Stomach (tissue), 9 donors: ENCODE data around the gene TMEM271. TPM values are rescaled to one million over a fixed set of nuclear protein-coding genes. Genes with fewer than 3 reads are reported as not detected.

Source experiments
- DNase-seq, 2 donors: peaks; one replicate each; pipeline versions ENCODE4 v3.0.0 to v3.0.0-alpha.2; 2013 to 2019
- H3K27ac ChIP-seq, 5 donors: fragments of 200-600 bp in 4 of 5; sonication (generic) in 4 of 5; one replicate each; pipeline ENCODE4 v1.5.1; 2013 to 2019; ENCODE audit warnings: mild to moderate bottlenecking in 1 of 5, moderate library complexity in 1 of 5
- H3K27me3 ChIP-seq, 3 donors: fragments of 200-600 bp; sonication (generic); one replicate each; pipeline ENCODE4 v1.5.1; 2017 to 2019; ENCODE audit warnings: mixed run types in 1 of 3
- H3K36me3 ChIP-seq, 4 donors: fragments of 200-600 bp; sonication (generic); 1 replicate in 3 of 4; 2 replicates in 1 of 4; pipeline ENCODE4 v1.5.1; 2016 to 2019
- H3K4me1 ChIP-seq, 4 donors: fragments of 200-600 bp; sonication (generic); one replicate each; pipeline ENCODE4 v1.5.1; 2016 to 2019
- H3K4me3 ChIP-seq, 4 donors: fragments of 200-600 bp; sonication (generic) in 3 of 4; one replicate each; pipeline ENCODE4 v1.5.1; 2016 to 2019; ENCODE audit warnings: mild to moderate bottlenecking in 1 of 4
- H3K9me3 ChIP-seq, 4 donors: fragments of 200-600 bp; sonication (generic); one replicate each; pipeline ENCODE4 v1.5.1; 2016 to 2019
- CTCF ChIP-seq, 7 experiments: fragments of 450-650 bp in 4 of 7; fragments of 200-600 bp in 3 of 7; sonication (generic) in 3 of 7; IDR thresholded peaks; one replicate each; pipeline ENCODE4 v1.5.1; 2016 to 2019; ENCODE audit warnings: antibody characterized with exemption in 7 of 7, control low read depth in 2 of 7, mild to moderate bottlenecking in 1 of 7
- EP300 ChIP-seq: sonication (generic); formaldehyde crosslinking; IDR thresholded peaks from one replicate; pipeline ENCODE4 v1.6.1; 2017; ENCODE audit warnings: antibody characterized with exemption
- POLR2A ChIP-seq, 4 donors: fragments of 450-650 bp; IDR thresholded peaks; one replicate each; pipeline ENCODE4 v1.6.1; 2016; ENCODE audit warnings: antibody characterized with exemption in 4 of 4, control low read depth in 2 of 4, mild to moderate bottlenecking in 1 of 4, moderate library complexity in 1 of 4
- POLR2AphosphoS5 ChIP-seq, 3 donors: sonication (generic); formaldehyde crosslinking; IDR thresholded peaks; one replicate each; pipeline ENCODE4 v1.6.1; 2016; ENCODE audit warnings: antibody characterized with exemption in 3 of 3
- whole genome bisulfite sequencing, 5 donors: extraction: QIAGEN DNeasy Blood & Tissue Kit in 3 of 5; methylation state at CpG; one replicate each; pipeline versions ENCODE4 v1.1.5 to v1.1.7; 2013 to 2018; 5-methylcytosine and 5-hydroxymethylcytosine counted together
- intact Hi-C: fragments of 100-400 bp; cut with DNase I; formaldehyde crosslinking; loops from one replicate; pipeline ENCODE4 v1.15.1; 2023; ENCODE audit warnings: low total_unique reads
- polyA plus RNA-seq, 3 donors: library from polyadenylated mRNA; stranded (reverse); fragments of 200-250 nt; gene quantifications; one replicate each; pipeline ENCODE4 v1.2.3, GENCODE V29; 2013
- total RNA-seq, 5 donors: library from RNA; depleted of rRNA; stranded (reverse); fragments of >200 nt; gene quantifications; one replicate each; pipeline versions ENCODE4 v1.1.0 to v1.2.3, GENCODE V29; 2014 to 2016
- donor health status: healthy with polysubstance abuse.
- donor health status: Bipolar disorder and iron deficiency.
- donor health status: healthy.

TMEM271 gene
- total and polyA plus RNA-seq, 8 donors = 0.03 TPM; not detected in 7

GRCh38 chr4:541271-541670 is 34.8 kb downstream of the TMEM271 start:
- peaks cover 0 to 6% (median 0%) of the 10 kb centered on the region in 4 donors for H3K9me3 ChIP-seq
- peaks cover 10 to 33% (median 30%) of the 10 kb centered on the region in 4 donors for H3K36me3 ChIP-seq
- no peak for TF ChIP-seq EP300
- TF ChIP-seq CTCF (IDR thresholded peaks at IDR 0.05) = no peak
- no peak for TF ChIP-seq POLR2A (IDR thresholded peaks at IDR 0.05)
- TF ChIP-seq POLR2AphosphoS5 (IDR thresholded peaks at IDR 0.05) = no peak
- 79 to 97% (median 96%) methylated on average over 3 of the region's 3 CpGs for WGBS, 5 donors
- no peaks in the 10 kb centered on the region for H3K4me1 ChIP-seq
- intact Hi-C loops = no loop called here
- no peak overlapping the region for H3K4me3 ChIP-seq
- no peaks in the 10 kb centered on the region for H3K27me3 ChIP-seq
- no peak for DNase-seq
- H3K27ac ChIP-seq = no peak overlapping the region

GRCh38 chr4:538542-539142 is 37.5 kb downstream of the TMEM271 start:
- H3K27ac ChIP-seq = no peak overlapping the region
- intact Hi-C loops = no loop called here
- H3K9me3 ChIP-seq = peaks cover 0 to 21% (median 0%) of the 10 kb centered on the region in 4 donors
- WGBS, 5 donors = 96 to 98% (median 97%) methylated on average over 8 of the region's 8 CpGs
- no peak overlapping the region for H3K4me3 ChIP-seq
- no peak for TF ChIP-seq POLR2A (IDR thresholded peaks at IDR 0.05)
- no peak for TF ChIP-seq POLR2AphosphoS5 (IDR thresholded peaks at IDR 0.05)
- TF ChIP-seq CTCF (IDR thresholded peaks at IDR 0.05) = no peak
- TF ChIP-seq EP300 = no peak
- H3K27me3 ChIP-seq = no peaks in the 10 kb centered on the region
- no peak for DNase-seq
- H3K36me3 ChIP-seq = peaks cover 29 to 59% (median 57%) of the 10 kb centered on the region in 4 donors
- H3K4me1 ChIP-seq = no peaks in the 10 kb centered on the region

- H3K9me3 ChIP-seq = peaks cover 0 to 28% (median 0%) of the 10 kb centered on the region in 4 donors
- intact Hi-C loops = no loop called here
- 94 to 97% (median 96%) methylated on average over 18 to 21 of the region's 21 CpGs for WGBS, 5 donors
- H3K4me3 ChIP-seq = no peak overlapping the region
- H3K4me1 ChIP-seq = no peaks in the 10 kb centered on the region
- DNase-seq = peak in 1 of 2 donors; percentile 17
- TF ChIP-seq POLR2AphosphoS5 (IDR thresholded peaks at IDR 0.05) (no peak), CTCF (IDR thresholded peaks at IDR 0.05) (no peak), EP300 (no peak), POLR2A (IDR thresholded peaks at IDR 0.05) (no peak)
- peaks cover 37 to 69% (median 67%) of the 10 kb centered on the region in 4 donors for H3K36me3 ChIP-seq
- H3K27ac ChIP-seq = no peak overlapping the region
- no peaks in the 10 kb centered on the region for H3K27me3 ChIP-seq
Measured at GRCh38 chr4:537436-538264, 38.4 kb downstream of the TMEM271 start.

GRCh38 chr4:536351-536972 is 39.6 kb downstream of the TMEM271 start:
- intact Hi-C loops = no loop called here
- H3K36me3 ChIP-seq = peaks cover 45 to 81% (median 79%) of the 10 kb centered on the region in 4 donors

More at GRCh38 chr4:536351-536972, 39.6 kb downstream of the TMEM271 start:
- Histone ChIP-seq H3K27me3 (no peaks in the 10 kb centered on the region), H3K4me3 (no peak overlapping the region), H3K27ac (no peak overlapping the region), H3K4me1 (no peaks in the 10 kb centered on the region), H3K9me3 (peaks cover 0 to 31% (median 0%) of the 10 kb centered on the region in 4 donors)
- DNase-seq = no peak
- TF ChIP-seq POLR2A (IDR thresholded peaks at IDR 0.05) (no peak), CTCF (IDR thresholded peaks at IDR 0.05) (no peak), POLR2AphosphoS5 (IDR thresholded peaks at IDR 0.05) (no peak), EP300 (no peak)
- WGBS, 5 donors = 96 to 97% (median 96%) methylated on average over 34 to 36 of the region's 36 CpGs
